Smooth muscle cell of the brain vasculature (primary cell): ENCODE data around the gene ZNF284.
"Not testable (repeated sequence)": the region's sequence is repeated elsewhere in the genome, so short reads cannot be mapped to it uniquely, and the experiment has no call there.

Experiments
- DNase-seq: peaks from one replicate; pipeline ENCODE4 v3.0.0-alpha.2; 2012; ENCODE audit warnings: low read depth, low spot score

ZNF284 gene

DNA sequence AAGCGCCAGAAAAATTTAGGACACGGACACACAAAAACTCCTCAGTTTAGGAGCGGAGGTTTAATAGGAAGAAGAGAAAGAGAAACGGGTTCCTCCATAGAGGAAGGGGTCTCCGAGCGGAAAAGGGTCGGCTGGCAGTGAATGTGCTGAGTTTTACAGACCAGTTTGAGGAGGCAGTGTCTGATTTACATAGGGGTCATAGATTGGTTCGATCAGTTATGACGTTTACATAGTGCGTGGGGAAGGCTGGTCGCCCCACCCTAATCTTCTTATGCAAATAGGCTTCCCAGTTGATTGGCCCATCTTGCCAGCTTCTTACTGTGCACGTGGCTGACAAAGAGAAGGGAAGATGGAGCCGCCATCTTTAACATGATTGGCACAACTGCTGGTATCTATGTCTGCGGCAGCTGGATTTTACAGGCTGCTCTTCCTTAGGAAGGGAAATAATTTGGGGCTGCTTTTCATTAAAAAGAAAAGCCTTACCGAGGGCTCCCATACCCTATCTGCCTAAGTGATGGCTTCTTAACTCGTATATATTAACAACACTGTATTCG is 40.0 kb downstream of the ZNF284 start:
- no peak for DNase-seq

DNA sequence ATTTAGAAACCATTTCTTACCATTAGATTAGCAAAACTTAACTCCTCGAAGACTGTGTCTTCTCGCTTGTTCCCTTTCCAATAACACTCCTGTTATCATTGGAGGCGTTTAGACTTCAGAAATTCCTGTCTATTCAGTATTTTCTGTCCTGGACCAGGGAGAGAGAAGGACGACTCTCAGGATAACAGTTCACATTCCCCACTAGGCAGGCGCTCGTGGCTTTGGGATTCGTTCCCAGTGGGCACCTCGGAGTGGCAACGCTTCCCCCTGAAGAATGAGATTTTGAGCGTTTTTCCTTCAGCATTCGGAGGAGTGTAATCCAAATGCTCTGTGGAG is 40.8 kb downstream of the ZNF284 start:
- no peak for DNase-seq

DNA sequence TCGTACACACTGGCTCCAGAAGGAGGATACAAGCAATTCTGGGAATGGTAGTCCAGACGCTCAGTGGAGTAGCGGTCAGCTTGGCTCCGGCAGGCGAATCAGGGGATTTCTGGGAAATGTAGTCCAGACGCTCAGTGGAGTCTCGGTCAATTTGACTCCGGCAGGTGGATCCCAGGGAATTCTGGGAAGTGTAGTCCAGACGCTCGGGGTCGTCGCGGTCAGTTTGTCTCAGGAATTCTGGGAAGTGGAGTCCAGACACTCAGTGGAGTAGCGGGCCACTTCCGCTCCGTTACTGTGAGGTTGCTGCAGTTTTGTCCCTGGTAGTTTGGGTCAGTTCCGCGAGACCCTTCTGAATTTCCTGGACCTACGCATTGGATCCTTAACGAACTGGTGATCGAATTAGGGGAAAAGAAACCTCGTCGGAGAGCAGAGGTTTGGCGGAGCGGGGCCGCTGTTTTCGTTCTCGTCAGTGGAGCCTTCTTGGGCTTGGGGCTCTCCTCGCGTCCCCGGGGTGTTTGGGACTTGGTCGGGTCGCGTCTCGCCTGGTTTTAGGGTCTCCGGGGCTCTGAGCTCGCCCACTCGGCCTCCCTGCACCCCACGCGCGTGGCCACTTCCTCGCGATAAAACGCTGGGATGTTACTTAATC is 41.3 kb downstream of the ZNF284 start, which contains the start of gene ZNF225:
Gene ZNF225 (plus strand): TSS at position 262 of the 646 bp plus-strand sequence. CDS start 2,429 bp downstream, outside the sequence.
- DNase-seq = peak; percentile 95

DNA sequence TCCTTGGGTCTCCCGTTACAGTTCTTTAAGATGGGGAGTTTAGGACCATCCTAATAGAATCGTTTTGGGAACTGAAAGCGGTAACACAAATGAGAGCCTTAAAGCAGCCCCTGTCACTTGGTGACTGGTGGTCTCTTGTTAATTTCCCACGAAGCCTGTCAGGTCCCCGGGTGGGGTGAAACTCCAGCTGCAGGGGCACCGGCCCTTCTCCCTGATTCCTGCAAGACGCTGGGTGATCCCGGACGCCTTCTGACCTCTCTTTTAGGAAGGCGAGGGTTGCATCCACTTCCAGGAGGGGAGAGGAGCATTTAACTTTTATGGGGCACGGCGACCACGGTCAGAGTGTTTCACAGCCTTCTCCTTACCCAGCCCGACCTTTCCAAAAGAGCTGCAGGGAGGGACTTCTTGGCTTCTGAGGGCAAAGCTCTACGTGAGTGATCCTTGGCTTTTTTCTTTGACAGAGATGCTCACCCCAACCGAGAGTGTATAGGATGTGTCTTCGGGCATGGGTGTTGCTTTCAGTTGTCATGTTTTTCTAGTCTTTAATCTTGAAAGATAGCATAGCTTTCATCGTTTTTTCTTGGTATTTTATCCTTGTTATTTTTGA is 41.9 kb downstream of the ZNF284 start:
- no peak for DNase-seq

DNA sequence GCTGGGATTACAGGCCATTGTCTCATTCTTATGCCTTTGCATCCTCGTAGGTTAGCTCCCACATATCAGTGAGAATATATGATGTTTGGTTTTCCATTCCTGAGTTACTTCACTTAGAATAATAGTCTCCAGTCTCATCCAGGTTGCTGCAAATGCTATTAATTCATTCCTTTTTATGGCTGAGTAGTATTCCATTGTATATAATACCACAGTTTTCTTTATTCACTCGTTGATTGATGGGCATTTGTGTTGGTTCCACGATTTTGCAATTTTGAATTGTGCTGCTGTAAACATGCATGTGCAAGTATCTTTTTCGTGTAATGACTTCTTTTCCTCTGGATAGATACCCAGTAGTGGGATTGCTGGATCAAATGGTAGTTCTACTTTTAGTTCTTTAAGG is 49.2 kb downstream of the ZNF284 start:
- DNase-seq = not testable (repeated sequence)

DNA sequence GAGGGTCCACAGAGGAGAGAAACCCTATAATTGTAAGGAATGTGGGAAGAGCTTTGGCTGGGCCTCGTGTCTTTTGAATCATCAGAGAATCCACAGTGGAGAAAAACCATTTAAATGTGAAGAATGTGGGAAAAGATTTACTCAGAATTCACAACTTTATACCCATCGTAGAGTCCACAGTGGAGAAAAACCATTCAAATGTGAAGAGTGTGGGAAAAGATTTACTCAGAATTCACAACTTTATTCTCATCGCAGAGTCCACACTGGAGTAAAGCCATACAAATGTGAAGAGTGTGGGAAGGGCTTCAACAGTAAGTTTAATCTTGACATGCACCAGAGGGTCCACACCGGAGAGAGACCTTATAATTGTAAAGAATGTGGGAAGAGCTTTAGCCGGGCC is 60.0 kb downstream of the ZNF284 start:
- DNase-seq = no peak
